ENCODE data around the gene LRRC49. TPM values are rescaled to one million over a fixed set of nuclear protein-coding genes. Genes with fewer than 3 reads are reported as not detected.

Gene LRRC49
- total and polyA plus RNA-seq, 2 donors (not counting 3 experiments of a cell fraction or from before 2014, with no cell fraction given): 3.0 to 6.6 TPM

DNA sequence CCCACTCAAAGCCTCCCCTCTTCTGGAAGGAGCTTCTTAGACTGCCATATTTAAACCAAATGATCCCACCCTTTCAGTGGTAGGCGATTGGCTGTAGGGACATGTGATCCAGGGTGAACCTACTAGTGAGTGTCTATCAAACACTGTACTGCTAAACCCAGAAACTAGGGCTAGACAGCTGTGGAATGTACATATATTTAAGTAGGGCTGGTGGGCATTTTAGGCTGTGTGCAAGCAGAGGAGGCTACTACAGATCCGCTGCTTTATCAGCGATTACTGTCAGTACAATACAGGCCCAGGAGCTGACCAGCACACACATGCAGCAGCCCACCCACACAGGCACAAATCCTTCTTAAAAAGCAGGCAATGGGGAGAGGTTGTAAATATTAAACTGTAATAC, 23.3 kb upstream of the LRRC49 start:
- no peak for DNase-seq (ENCODE audit: low read depth, low spot score)
- dilution Hi-C loops (cut with MboI; ENCODE audit: extremely low pct_ligation_motif_present, low sequenced_read_pairs): no loop called here
- Histone ChIP-seq H3K9me1 (replicated peaks; ENCODE audit: control insufficient read depth, extremely low read depth, insufficient read depth, low read length) (no peaks in the 10 kb centered on the region), H3K4me3 (replicated peaks in 1 of 3; ENCODE audit: insufficient read depth in 1 of 3, low read depth in 1 of 3, low read length in 3 of 3) (no peak overlapping the region), H3K9me3 (replicated peaks; ENCODE audit: control insufficient read depth, insufficient read depth, low read length) (no peaks in the 10 kb centered on the region), H3K4me1 (ENCODE audit: control insufficient read depth, extremely low read depth, insufficient read depth, low read length) (no peaks in the 10 kb centered on the region), H3K4me2 (ENCODE audit: insufficient read depth, low read length) (no peak overlapping the region), H3K27me3 (ENCODE audit: control insufficient read depth in 2 of 2, insufficient read depth in 2 of 2, low read length in 2 of 2) (no peaks in the 10 kb centered on the region), H3K27ac (ENCODE audit: insufficient read depth, low read depth, low read length) (no peak overlapping the region), H4K20me1 (replicated peaks; ENCODE audit: control insufficient read depth, extremely low read depth, insufficient read depth, low read length) (no peaks in the 10 kb centered on the region), H3K79me2 (ENCODE audit: control insufficient read depth, insufficient read depth, low read length) (no peaks in the 10 kb centered on the region), H3K9ac (replicated peaks; ENCODE audit: extremely low read depth, insufficient read depth, low read length) (no peak overlapping the region), H2AFZ (ENCODE audit: low read depth, low read length) (no peak overlapping the region), H3K36me3 (ENCODE audit: control insufficient read depth in 2 of 2, extremely low read depth in 1 of 2, insufficient read depth in 2 of 2, low read length in 2 of 2) (no peaks in the 10 kb centered on the region)
- TF ChIP-seq POLR2A (IDR thresholded peaks at IDR 0.05; ENCODE audit: low read depth, low read length) (no peak), POLR2AphosphoS5 (IDR thresholded peaks at IDR 0.05; ENCODE audit: insufficient read depth, low read depth, low read length) (no peak), EZH2 (IDR thresholded peaks at IDR 0.05; ENCODE audit: borderline replicate concordance, low read depth, low read length, severe bottlenecking) (no peak), FOS (IDR thresholded peaks at IDR 0.05; ENCODE audit: borderline replicate concordance, insufficient read depth, low read length) (no peak), GATA2 (IDR thresholded peaks at IDR 0.05; ENCODE audit: insufficient read depth, insufficient read length, low read depth, low read length) (no peak), MYC (IDR thresholded peaks at IDR 0.05; ENCODE audit: low read depth, low read length) (no peak)
- TF ChIP-seq, protein P1, sequence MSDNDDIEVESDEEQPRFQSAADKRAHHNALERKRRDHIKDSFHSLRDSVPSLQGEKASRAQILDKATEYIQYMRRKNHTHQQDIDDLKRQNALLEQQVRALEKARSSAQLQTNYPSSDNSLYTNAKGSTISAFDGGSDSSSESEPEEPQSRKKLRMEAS (IDR thresholded peaks at IDR 0.05; ENCODE audit: insufficient read depth, insufficient read length): no peak
- TF ChIP-seq, protein P2, sequence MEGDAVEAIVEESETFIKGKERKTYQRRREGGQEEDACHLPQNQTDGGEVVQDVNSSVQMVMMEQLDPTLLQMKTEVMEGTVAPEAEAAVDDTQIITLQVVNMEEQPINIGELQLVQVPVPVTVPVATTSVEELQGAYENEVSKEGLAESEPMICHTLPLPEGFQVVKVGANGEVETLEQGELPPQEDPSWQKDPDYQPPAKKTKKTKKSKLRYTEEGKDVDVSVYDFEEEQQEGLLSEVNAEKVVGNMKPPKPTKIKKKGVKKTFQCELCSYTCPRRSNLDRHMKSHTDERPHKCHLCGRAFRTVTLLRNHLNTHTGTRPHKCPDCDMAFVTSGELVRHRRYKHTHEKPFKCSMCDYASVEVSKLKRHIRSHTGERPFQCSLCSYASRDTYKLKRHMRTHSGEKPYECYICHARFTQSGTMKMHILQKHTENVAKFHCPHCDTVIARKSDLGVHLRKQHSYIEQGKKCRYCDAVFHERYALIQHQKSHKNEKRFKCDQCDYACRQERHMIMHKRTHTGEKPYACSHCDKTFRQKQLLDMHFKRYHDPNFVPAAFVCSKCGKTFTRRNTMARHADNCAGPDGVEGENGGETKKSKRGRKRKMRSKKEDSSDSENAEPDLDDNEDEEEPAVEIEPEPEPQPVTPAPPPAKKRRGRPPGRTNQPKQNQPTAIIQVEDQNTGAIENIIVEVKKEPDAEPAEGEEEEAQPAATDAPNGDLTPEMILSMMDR (IDR thresholded peaks at IDR 0.05; ENCODE audit: extremely low read depth in 1 of 2, insufficient read depth in 1 of 2, low read depth in 1 of 2, low read length in 2 of 2): no peak
- FAIRE-seq: no peak
- POLR2A ChIA-PET: no interaction called here
- BruUV-seq (replicated peaks): no TSS peak
- CTCF ChIA-PET: interaction anchor here (1.0 to 2.5 kb wide), 6 partner anchors 10 to 44 kb away, joined by 3 to 20 read pairs (median 6); partner anchors contain the start of genes LARP6, LRRC49 and THAP10
- intact Hi-C loops (cut with micrococcal nuclease): no loop called here
